ENCODE measurements around the gene NEDD4.

Gene NEDD4

GRCh38 chr15:55859681-55860080 lies 133.7 kb downstream of the NEDD4 start:
- no peak overlapping the region for H3K9ac ChIP-seq (ENCODE audit: low read length)
- H3K18ac ChIP-seq (ENCODE audit: low read depth in 1 of 2, low read length in 2 of 2), result no peak overlapping the region
- WGBS, result 88% methylated on average over 1 of the region's 1 CpG
- H2BK5ac ChIP-seq (ENCODE audit: low read depth, low read length, poor library complexity, severe bottlenecking), result no peak overlapping the region
- no peak overlapping the region for H3K4ac ChIP-seq (ENCODE audit: low read depth in 1 of 2, low read length in 2 of 2)
- H4K91ac ChIP-seq (ENCODE audit: low read length), result no peak overlapping the region
- H2BK15ac ChIP-seq (ENCODE audit: low read depth, poor library complexity, severe bottlenecking), result no peak overlapping the region
- no peak overlapping the region for H3K27ac ChIP-seq (ENCODE audit: low read length, poor library complexity, severe bottlenecking)
- no peak overlapping the region for H3K14ac ChIP-seq (ENCODE audit: low read length in 2 of 2)
- no peak overlapping the region for H3K4me3 ChIP-seq (ENCODE audit: insufficient read depth in 1 of 2, low read depth in 1 of 2, low read length in 2 of 2)
- no peak overlapping the region for H2AK5ac ChIP-seq (ENCODE audit: low read length, severe bottlenecking)
- no peak overlapping the region for H4K8ac ChIP-seq (ENCODE audit: low read length)
- no peak overlapping the region for H2AFZ ChIP-seq (ENCODE audit: low read depth, low read length)
- no peak overlapping the region for H2BK12ac ChIP-seq (ENCODE audit: low read length in 2 of 2)
- no peak overlapping the region for H2BK120ac ChIP-seq (ENCODE audit: low read depth, low read length)
- H3K4me1 ChIP-seq (ENCODE audit: control insufficient read depth, insufficient read depth, low read depth, low read length), result no peaks in the 10 kb centered on the region
- H3K79me1 ChIP-seq (replicated peaks; ENCODE audit: low read length, poor library complexity, severe bottlenecking), result no peaks in the 10 kb centered on the region
- H3K36me3 ChIP-seq (ENCODE audit: control insufficient read depth in 1 of 2, insufficient read depth in 2 of 2, low read depth in 1 of 2, low read length in 2 of 2), result peaks cover 4 to 55% of the 10 kb centered on the region in 2 experiments
- H3K9me3 ChIP-seq (ENCODE audit: control insufficient read depth, low read length), result no peaks in the 10 kb centered on the region
- H3K23ac ChIP-seq (ENCODE audit: low read length in 2 of 2), result no peak overlapping the region
- no peaks in the 10 kb centered on the region for H3K27me3 ChIP-seq (ENCODE audit: control insufficient read depth in 1 of 2, insufficient read depth in 1 of 2, low read length in 2 of 2)
- no peak for DNase-seq
- no peak overlapping the region for H3K4me2 ChIP-seq (ENCODE audit: low read length, poor library complexity, severe bottlenecking)

DNA sequence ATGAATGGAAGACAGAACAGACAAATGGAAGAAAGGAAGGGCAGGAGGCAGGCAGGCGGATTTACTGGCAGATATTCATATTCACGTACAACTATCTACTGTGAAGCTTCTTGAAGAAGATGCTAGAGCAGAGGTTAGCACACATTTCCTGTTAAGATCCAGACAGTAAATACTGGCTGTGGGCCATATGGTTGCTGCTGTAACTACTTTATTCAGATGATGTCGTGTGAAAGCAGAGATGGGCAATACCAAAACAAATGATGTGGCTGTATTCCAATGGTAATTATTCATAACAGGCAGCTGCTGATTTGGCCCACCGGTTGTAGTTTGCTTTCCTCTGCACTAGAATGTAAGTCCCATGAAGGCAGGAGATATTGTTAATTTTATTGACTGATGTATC lies 134.8 kb downstream of the NEDD4 start:
- DNase-seq, result peak; percentile 39
- H3K4me2 ChIP-seq (ENCODE audit: low read length, poor library complexity, severe bottlenecking), result no peak overlapping the region
- H2AK5ac ChIP-seq (ENCODE audit: low read length, severe bottlenecking), result no peak overlapping the region
- H3K9me3 ChIP-seq (ENCODE audit: control insufficient read depth, low read length), result no peaks in the 10 kb centered on the region
- no peak overlapping the region for H2AFZ ChIP-seq (ENCODE audit: low read depth, low read length)
- no peak overlapping the region for H3K27ac ChIP-seq (ENCODE audit: low read length, poor library complexity, severe bottlenecking)
- no peak overlapping the region for H2BK5ac ChIP-seq (ENCODE audit: low read depth, low read length, poor library complexity, severe bottlenecking)
- no peak overlapping the region for H3K14ac ChIP-seq (ENCODE audit: low read length in 2 of 2)
- no peak overlapping the region for H2BK12ac ChIP-seq (ENCODE audit: low read length in 2 of 2)
- H2BK15ac ChIP-seq (ENCODE audit: low read depth, poor library complexity, severe bottlenecking), result no peak overlapping the region
- WGBS, result 93% methylated on average over 3 of the region's 4 CpGs
- H3K4me3 ChIP-seq (ENCODE audit: insufficient read depth in 1 of 2, low read depth in 1 of 2, low read length in 2 of 2), result no peak overlapping the region
- H3K9ac ChIP-seq (ENCODE audit: low read length), result no peak overlapping the region
- H3K36me3 ChIP-seq (ENCODE audit: control insufficient read depth in 1 of 2, insufficient read depth in 2 of 2, low read depth in 1 of 2, low read length in 2 of 2), result peaks cover 4 to 61% of the 10 kb centered on the region in 2 experiments
- no peaks in the 10 kb centered on the region for H3K4me1 ChIP-seq (ENCODE audit: control insufficient read depth, insufficient read depth, low read depth, low read length)
- no peak overlapping the region for H4K8ac ChIP-seq (ENCODE audit: low read length)
- H3K18ac ChIP-seq (ENCODE audit: low read depth in 1 of 2, low read length in 2 of 2), result no peak overlapping the region
- no peak overlapping the region for H4K91ac ChIP-seq (ENCODE audit: low read length)
- H3K4ac ChIP-seq (ENCODE audit: low read depth in 1 of 2, low read length in 2 of 2), result no peak overlapping the region
- no peak overlapping the region for H2BK120ac ChIP-seq (ENCODE audit: low read depth, low read length)
- no peak overlapping the region for H3K23ac ChIP-seq (ENCODE audit: low read length in 2 of 2)
- no peaks in the 10 kb centered on the region for H3K27me3 ChIP-seq (ENCODE audit: control insufficient read depth in 1 of 2, insufficient read depth in 1 of 2, low read length in 2 of 2)
- no peaks in the 10 kb centered on the region for H3K79me1 ChIP-seq (replicated peaks; ENCODE audit: low read length, poor library complexity, severe bottlenecking)

GRCh38 chr15:55856506-55857164 lies 136.8 kb downstream of the NEDD4 start:
- Histone ChIP-seq H2AFZ (ENCODE audit: low read depth, low read length) (no peak overlapping the region), H3K4me2 (ENCODE audit: low read length, poor library complexity, severe bottlenecking) (no peak overlapping the region), H3K9me3 (ENCODE audit: control insufficient read depth, low read length) (no peaks in the 10 kb centered on the region), H3K14ac (ENCODE audit: low read length in 2 of 2) (no peak overlapping the region), H3K27me3 (ENCODE audit: control insufficient read depth in 1 of 2, insufficient read depth in 1 of 2, low read length in 2 of 2) (no peaks in the 10 kb centered on the region), H2BK120ac (ENCODE audit: low read depth, low read length) (no peak overlapping the region), H3K27ac (ENCODE audit: low read length, poor library complexity, severe bottlenecking) (no peak overlapping the region), H3K4me1 (ENCODE audit: control insufficient read depth, insufficient read depth, low read depth, low read length) (no peaks in the 10 kb centered on the region), H2AK5ac (ENCODE audit: low read length, severe bottlenecking) (no peak overlapping the region), H3K4me3 (ENCODE audit: insufficient read depth in 1 of 2, low read depth in 1 of 2, low read length in 2 of 2) (no peak overlapping the region), H3K4ac (ENCODE audit: low read depth in 1 of 2, low read length in 2 of 2) (no peak overlapping the region), H3K36me3 (ENCODE audit: control insufficient read depth in 1 of 2, insufficient read depth in 2 of 2, low read depth in 1 of 2, low read length in 2 of 2) (peaks cover 7 to 65% of the 10 kb centered on the region in 2 experiments), H2BK5ac (ENCODE audit: low read depth, low read length, poor library complexity, severe bottlenecking) (no peak overlapping the region), H4K8ac (ENCODE audit: low read length) (no peak overlapping the region), H2BK12ac (ENCODE audit: low read length in 2 of 2) (no peak overlapping the region), H3K23ac (ENCODE audit: low read length in 2 of 2) (no peak overlapping the region), H2BK15ac (ENCODE audit: low read depth, poor library complexity, severe bottlenecking) (no peak overlapping the region), H4K91ac (ENCODE audit: low read length) (no peak overlapping the region), H3K9ac (ENCODE audit: low read length) (no peak overlapping the region), H3K79me1 (replicated peaks; ENCODE audit: low read length, poor library complexity, severe bottlenecking) (no peaks in the 10 kb centered on the region), H3K18ac (ENCODE audit: low read depth in 1 of 2, low read length in 2 of 2) (no peak overlapping the region)
- WGBS, result 62% methylated on average over 3 of the region's 4 CpGs
- DNase-seq, result peak; percentile 66

DNA sequence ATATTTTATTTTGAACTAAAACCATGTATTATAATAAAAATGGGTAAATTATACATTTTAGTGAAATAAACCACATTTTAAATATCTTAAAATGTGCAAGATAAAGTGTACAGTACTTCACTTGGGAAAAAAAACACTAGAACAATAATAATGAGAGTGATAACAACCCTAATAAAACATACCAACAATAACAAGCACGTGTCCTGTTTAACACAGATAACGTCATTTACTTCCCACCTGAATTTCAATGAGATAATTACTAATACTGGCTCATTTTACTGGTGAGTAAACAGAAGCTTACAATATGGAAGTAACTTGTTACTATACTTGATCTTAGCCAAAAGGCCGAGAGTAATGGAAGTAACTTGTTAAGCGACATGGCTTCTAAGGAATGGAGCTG lies 140.3 kb downstream of the NEDD4 start:
- no peak overlapping the region for H3K4me3 ChIP-seq (ENCODE audit: insufficient read depth in 1 of 2, low read depth in 1 of 2, low read length in 2 of 2)
- H2AFZ ChIP-seq (ENCODE audit: low read depth, low read length), result no peak overlapping the region
- WGBS, result 95% methylated on average over 2 of the region's 4 CpGs
- peaks cover 8 to 58% of the 10 kb centered on the region in 2 experiments for H3K36me3 ChIP-seq (ENCODE audit: control insufficient read depth in 1 of 2, insufficient read depth in 2 of 2, low read depth in 1 of 2, low read length in 2 of 2)
- H2BK120ac ChIP-seq (ENCODE audit: low read depth, low read length), result no peak overlapping the region
- no peaks in the 10 kb centered on the region for H3K79me1 ChIP-seq (replicated peaks; ENCODE audit: low read length, poor library complexity, severe bottlenecking)
- no peak overlapping the region for H4K91ac ChIP-seq (ENCODE audit: low read length)
- H3K4ac ChIP-seq (ENCODE audit: low read depth in 1 of 2, low read length in 2 of 2), result no peak overlapping the region
- DNase-seq, result no peak
- H3K18ac ChIP-seq (ENCODE audit: low read depth in 1 of 2, low read length in 2 of 2), result no peak overlapping the region
- H2BK12ac ChIP-seq (ENCODE audit: low read length in 2 of 2), result no peak overlapping the region
- no peak overlapping the region for H4K8ac ChIP-seq (ENCODE audit: low read length)
- no peak overlapping the region for H2BK5ac ChIP-seq (ENCODE audit: low read depth, low read length, poor library complexity, severe bottlenecking)
- H3K9me3 ChIP-seq (ENCODE audit: control insufficient read depth, low read length), result no peaks in the 10 kb centered on the region
- no peaks in the 10 kb centered on the region for H3K4me1 ChIP-seq (ENCODE audit: control insufficient read depth, insufficient read depth, low read depth, low read length)
- H3K9ac ChIP-seq (ENCODE audit: low read length), result no peak overlapping the region
- H3K27ac ChIP-seq (ENCODE audit: low read length, poor library complexity, severe bottlenecking), result no peak overlapping the region
- H3K4me2 ChIP-seq (ENCODE audit: low read length, poor library complexity, severe bottlenecking), result no peak overlapping the region
- H3K14ac ChIP-seq (ENCODE audit: low read length in 2 of 2), result no peak overlapping the region
- H3K27me3 ChIP-seq (ENCODE audit: control insufficient read depth in 1 of 2, insufficient read depth in 1 of 2, low read length in 2 of 2), result no peaks in the 10 kb centered on the region
- H3K23ac ChIP-seq (ENCODE audit: low read length in 2 of 2), result no peak overlapping the region
- no peak overlapping the region for H2BK15ac ChIP-seq (ENCODE audit: low read depth, poor library complexity, severe bottlenecking)
- H2AK5ac ChIP-seq (ENCODE audit: low read length, severe bottlenecking), result no peak overlapping the region

Data from mesenchymal stem cell (in vitro differentiated cells and primary cell).